Fibroblast of mammary gland (primary cell): Measurements from ENCODE around the gene FSD1.
A peak's percentile ranks its signal among the peaks of the same experiment; 100 is the strongest.

Source experiments
- DNase-seq: peaks from one replicate; pipeline ENCODE4 v3.0.0-alpha.2; 2010; ENCODE audit warnings: low read depth
- H3K4me3 ChIP-seq: 2 replicates; pipeline ENCODE4 v1.5.1; 2011; ENCODE audit warnings: low read depth, mild to moderate bottlenecking, low read length, moderate library complexity; ENCODE audit not compliant: control insufficient read depth
- CTCF ChIP-seq: conservative IDR thresholded peaks from 2 replicates; pipeline ENCODE4 v1.5.1; 2011; ENCODE audit warnings: low read depth, low read length, inconsistent platforms; ENCODE audit not compliant: control insufficient read depth, insufficient read depth

Gene FSD1

GRCh38 chr19:4369109-4369887, 64.9 kb downstream of the FSD1 start:
- peak; percentile 47 for DNase-seq
- no peak for TF ChIP-seq CTCF
- H3K4me3 ChIP-seq, result no peak overlapping the region

- peak; percentile 44 for TF ChIP-seq CTCF
- no peak overlapping the region for H3K4me3 ChIP-seq
- DNase-seq, result peak; percentile 59
Measured at GRCh38 chr19:4369888-4370260, 65.5 kb downstream of the FSD1 start.

GRCh38 chr19:4370418-4371041, 66.1 kb downstream of the FSD1 start:
- H3K4me3 ChIP-seq, result no peak overlapping the region
- DNase-seq, result no peak
- no peak for TF ChIP-seq CTCF

GRCh38 chr19:4371247-4372164, 67.1 kb downstream of the FSD1 start:
- no peak overlapping the region for H3K4me3 ChIP-seq
- TF ChIP-seq CTCF, result no peak
- no peak for DNase-seq

GRCh38 chr19:4372165-4373012, 68.0 kb downstream of the FSD1 start:
- no peak for DNase-seq
- TF ChIP-seq CTCF, result no peak
- no peak overlapping the region for H3K4me3 ChIP-seq

GRCh38 chr19:4373013-4373367, 68.6 kb downstream of the FSD1 start:
- TF ChIP-seq CTCF, result no peak
- DNase-seq, result no peak
- no peak overlapping the region for H3K4me3 ChIP-seq
